AG08395 (cell line): ENCODE results near the gene PCDH9.
"Not testable (repeated sequence)": the region's sequence is repeated elsewhere in the genome, so short reads cannot be mapped to it uniquely, and the experiment has no call there.

ENCODE experiments used
- DNase-seq: peaks from one replicate; pipeline ENCODE4 v3.0.0; 2012; ENCODE audit warnings: mixed read lengths, low spot score

Gene PCDH9

DNA sequence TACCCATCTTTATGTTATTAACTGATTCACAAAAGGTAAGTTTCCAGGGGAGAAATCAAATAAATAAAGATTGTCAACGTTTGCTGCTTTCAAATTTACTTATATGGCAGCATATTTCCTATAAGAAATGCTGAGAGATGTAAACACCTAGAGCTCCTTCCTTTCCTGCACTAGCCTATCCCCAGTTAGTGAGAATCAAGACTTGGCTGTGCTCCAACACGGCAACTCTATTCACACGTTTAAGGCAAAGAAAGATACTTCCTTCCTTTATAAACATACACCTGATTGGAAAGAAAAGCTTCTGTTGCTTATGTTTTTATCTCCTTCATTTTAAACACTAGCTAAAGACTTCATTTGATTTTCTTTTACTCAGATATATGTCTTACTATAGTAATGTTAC lies 107.0 kb downstream of the PCDH9 start:
- DNase-seq: no peak

DNA sequence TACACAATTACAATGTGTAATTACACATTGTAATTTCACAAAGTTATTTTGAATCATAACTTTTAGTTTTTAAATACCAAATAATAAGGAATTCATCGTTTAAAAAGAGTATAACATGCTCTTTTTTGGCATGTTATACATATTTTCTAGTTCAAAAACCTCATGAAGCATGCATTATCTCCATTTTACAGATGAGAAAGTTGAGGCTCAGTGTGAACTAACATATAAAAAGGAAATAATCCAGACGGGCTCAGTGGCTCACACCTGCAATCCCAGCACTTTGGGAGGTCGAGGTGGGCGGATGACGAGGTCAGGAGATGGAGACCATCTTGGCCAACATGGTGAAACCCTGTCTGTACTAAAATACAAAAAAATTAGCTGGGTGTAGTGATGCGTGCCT lies 107.9 kb downstream of the PCDH9 start:
- no peak for DNase-seq

DNA sequence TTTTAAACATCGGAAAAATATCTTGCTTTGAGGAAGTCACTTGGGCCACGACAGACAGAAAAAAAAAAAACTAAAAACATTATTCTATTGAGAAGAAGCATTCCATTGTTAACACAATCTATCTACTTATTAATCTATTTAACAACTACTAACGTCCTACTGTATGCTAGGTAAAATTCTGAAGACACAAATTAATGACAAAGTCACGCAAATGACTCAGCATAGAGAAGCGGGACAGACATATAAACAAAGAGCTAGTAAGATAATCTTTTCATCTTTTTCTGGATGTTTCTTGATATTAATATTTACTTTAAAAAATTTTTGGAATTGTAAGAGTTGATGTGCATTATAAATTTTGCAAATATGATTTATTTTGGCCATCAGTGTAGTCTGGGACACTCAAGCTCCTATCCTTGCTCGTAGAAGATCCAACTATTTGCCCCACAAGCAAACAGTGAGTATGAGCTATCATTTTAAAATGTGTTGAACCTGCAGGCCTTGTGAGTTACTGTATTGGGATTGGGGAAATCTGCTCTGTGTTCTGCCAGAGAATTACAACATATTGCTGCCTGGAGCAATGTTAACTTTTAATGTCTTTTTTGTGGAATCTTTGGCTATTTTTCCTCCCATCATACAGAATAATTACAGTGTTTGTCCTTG lies 109.1 kb downstream of the PCDH9 start:
- DNase-seq: peak; percentile 1

DNA sequence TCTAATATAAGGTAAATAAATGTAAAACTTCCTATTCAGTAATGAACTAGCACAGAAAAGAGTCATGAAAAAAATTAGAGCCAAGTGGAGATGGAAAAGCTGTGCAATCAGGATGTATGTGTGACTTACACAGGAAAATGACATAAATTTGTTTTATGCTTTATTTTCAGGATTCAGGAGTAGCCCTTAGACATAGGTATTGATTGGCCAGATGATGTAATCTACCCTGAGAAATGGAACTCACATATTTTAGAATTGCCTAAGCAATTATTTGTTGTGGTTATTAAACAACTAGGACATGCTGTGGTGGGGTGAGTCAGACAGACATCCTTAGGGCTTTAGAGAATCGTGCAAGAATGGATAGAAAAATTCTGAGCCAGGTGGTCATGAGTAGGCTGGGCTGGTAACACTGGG lies 110.6 kb downstream of the PCDH9 start:
- DNase-seq: peak; percentile 62

DNA sequence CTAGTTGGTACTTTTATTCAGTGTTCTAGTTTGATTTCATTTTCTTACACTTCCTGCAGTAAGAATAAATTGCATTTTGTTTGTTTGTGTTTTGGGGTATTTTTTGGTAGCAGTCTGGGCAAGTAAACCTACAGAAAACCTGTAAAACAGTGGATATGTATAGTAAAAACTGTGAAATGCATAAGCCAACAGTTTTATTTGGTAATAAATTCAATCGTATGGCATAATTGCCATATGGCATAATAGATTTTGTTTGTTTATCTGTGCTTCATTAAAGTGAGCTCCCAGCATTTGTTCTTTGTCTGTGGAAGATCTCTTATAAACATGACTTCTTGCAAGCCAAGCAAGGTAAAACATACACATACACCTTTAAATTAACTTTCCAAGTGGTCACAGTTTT lies 111.9 kb downstream of the PCDH9 start:
- no peak for DNase-seq

DNA sequence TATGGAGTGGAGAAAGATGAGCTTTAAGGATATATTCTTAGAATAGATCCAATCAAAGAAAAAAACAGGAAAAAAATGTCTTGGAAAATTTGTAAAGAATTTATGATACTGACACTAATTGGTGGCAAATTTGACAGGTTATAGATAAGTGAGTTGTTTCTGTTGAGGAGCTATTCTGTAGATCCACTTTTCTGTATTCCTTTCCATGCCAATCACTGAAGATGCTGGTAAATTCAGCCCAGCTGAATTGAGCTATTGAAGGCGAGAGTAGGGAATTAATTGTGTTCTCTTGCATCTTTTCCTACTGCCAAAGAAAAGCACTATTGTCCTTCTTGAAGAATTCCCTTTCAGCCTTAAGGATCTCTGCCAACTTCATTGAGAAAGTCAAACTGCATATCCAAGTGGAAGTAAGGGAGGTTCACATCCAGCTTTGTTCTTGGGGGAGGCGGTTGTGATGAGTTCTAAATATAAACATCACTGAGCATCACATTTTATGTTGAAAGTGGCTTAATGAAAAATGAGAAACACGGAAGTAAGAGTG lies 113.1 kb downstream of the PCDH9 start:
- no peak for DNase-seq

DNA sequence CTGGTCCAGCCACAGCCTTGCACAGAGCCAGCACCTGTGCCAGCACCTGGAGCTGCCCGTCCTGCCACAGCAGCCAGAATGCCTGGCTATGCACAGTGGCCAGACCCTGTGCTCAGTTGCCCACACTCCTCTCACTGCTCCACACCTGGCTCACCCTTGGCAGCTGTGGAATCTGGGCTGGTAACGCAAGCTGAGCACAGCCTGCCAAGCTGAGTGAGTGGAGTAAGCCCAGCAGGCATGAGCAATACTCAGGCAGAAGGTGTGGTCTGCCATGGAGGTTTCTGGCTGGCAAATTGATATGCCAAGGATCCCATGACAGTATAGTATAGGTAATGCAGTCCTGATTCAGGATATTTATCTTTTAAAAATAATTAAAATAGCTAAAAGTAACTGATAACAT lies 122.2 kb downstream of the PCDH9 start:
- DNase-seq: no peak

DNA sequence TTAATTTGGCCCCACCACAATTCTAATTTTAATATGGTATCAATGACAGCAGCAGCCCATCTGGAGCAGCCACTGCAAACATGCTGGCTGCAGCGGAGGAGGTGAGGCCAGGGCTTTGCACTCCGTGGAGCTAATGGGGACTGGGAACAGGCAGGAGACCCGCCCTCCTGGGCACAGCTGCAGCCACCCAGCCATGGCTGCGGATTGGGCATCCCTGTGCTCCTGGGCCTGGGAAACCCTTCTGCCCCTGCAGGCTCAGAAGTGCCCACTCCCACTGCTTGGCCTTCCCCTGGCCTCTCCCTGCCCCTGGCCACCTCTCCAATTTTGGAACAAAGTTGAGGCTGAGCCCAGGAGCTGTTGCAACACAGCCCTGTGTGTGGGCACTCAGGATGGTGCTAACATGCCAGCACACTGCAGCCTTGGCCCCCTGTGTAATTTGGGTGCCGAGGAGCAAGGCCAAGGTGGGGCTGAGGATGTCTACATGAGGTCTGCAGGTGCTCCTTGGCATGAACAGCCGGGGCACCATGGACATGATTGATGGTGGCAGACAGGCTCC lies 123.6 kb downstream of the PCDH9 start:
- DNase-seq: no peak

DNA sequence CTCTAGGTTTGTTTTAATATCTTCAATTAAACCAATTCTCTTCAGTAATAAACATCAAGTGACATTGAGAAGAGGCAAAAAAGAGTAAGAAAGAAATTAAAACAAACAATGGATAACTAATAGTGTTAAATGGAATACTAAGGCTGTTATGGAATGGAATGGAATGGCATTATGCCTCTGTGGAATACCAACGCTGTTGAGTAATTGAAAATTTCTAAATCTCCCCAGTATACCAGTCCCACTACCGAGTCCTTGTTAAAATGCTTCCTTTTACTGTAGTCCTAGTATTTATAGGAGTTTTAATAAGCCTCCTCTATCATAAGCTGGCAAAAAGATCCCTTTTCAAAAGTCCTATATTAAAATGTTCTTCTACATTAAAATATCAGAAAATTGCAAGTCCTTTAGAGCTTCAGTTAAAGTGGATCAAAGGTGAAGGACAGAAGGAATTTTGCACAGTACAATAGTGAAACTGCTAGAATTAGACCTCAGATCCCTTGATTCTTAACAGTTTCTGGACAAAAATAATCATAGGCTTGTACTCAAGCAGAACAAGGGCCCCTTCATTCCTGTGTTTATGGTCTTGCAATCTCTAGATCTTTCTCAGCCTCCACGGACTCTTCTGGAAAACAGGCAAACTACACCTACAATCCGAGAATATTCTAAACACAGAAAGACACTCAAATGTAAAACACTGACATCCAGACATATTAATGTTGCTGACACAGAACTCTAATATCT lies 128.2 kb downstream of the PCDH9 start:
- DNase-seq: no peak

DNA sequence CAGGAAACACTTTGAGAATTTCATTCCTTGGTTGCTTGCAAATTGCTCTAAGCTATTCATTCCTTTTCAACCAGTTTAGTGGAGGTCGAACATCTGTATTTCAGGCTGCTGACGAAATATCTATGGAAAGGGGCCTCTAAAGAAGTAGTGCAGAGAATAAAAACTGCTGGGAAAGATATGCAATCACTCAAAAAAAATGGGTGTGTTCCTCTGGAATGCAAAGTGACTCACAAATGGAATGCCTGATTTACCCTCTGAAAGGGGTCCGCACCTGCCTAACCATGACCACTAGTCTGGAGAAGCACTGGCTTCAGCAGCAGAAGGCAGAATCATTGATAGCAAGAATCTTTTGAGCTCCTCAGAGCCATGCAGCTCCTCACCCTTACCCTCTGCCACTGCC lies 129.4 kb downstream of the PCDH9 start:
- no peak for DNase-seq

DNA sequence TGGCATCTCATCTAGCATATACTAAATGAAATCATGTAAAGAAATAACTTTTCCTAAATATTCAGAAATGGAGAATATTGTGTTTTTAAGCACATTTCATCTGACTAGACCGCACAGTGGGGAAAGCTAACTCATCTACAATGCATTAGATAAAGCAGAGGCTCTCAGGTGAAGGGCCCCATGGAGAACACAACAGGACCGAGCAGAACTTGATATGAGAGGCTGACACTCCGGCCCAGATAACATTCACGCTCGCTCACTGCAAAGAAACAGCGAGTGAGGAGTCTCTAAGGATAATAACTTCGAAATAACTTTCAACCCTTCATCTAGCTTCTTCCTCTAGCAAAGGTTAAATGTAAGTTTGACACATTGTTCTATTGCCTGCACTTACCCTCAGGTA lies 130.6 kb downstream of the PCDH9 start:
- DNase-seq: no peak

DNA sequence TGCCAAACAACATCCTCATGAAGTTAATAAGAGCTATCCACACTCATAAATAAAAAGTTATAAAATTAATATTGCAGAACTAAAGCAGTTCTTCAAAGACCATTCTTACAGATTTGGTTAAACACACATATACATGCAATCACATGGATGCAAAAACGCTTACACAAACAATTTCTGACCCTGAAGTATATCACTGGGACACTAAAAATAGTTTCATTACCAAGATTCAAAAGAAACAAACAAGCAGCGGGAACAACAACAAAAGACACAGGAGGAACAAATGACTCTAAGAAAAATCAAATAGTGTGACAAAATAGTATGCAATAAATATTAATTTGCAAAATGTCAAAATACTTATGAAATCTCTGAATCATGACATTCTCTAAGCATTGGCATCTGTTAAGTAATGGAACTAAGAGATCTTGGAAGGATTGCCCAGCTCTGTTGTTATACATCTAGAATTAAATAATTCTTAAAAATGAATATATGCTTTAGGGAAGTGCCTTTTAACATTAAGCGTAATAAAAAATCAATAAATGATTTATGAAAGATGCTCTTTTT lies 132.2 kb downstream of the PCDH9 start:
- DNase-seq: no peak

DNA sequence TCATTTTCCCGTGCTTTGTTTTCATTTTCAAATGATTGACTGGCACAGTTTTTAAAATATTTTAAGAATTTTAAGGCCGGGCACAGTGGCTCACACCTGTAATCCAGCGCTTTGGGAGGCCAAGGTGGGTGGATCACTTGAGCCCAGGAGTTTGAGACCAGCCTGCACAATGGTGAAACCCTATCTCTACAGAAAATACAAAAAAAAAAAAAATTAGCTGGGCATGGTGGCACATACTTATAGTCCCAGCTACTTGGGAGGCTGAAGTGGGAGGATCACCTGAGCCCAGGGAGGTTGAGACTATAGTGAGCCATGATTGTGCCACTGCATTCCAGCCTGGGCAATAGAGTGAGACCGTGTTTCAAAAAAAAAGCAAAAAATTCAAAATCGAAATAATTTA lies 133.2 kb downstream of the PCDH9 start:
- DNase-seq: not testable (repeated sequence)

DNA sequence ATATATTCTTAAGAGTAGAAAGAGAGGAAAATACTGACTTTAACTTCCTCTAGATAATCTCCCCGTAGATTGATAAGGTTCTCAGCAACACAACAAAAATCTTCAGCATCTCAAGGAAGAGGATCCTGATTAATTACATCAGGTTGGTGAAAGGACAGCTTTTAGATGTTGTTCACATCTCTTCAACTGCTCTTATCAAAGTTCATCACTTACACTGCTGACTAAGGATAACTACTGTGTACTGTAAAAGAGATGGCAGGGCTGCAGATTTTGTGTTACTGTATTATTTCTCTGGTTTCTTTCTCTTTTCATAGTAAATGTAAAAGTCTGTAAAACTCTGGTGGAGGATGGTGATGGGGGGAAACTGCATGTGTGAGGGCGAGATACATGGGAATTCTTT lies 133.7 kb downstream of the PCDH9 start:
- no peak for DNase-seq

DNA sequence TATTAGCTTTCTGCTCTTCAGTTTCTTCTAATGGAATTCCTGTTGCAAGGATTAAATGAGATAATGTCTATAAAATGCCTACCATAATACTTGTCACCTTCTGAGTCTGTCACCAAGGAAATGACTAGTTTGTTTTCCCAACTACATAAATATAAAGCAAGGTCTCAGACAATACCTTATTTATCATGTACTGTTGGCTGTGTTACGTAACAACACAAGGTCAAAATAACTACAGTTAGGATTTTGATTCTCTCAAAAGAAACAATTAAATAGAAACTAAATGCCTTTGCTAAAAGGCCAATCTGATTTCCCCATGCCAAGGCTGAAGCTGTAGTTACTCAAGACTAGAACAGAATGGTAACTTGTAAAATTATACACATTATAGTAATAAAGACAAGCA lies 134.5 kb downstream of the PCDH9 start:
- DNase-seq: no peak

DNA sequence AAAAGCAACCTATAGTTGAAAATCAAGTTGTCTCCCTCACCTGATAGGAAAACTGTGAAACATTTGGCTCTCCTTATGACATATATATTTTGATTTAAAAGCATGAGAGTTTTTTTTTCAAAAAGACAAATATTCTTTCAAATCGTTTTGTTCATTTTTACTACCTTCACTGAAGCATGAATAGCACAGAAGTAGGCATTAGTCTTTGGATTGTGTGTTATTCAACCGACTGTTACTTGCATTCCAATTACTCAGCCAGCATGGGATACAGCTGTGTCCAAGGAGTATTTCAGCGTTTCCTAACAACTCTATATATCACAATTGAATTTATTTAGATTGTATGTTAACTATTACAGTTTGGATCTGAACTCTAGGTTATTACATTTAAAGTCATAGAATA lies 135.2 kb downstream of the PCDH9 start:
- DNase-seq: no peak

DNA sequence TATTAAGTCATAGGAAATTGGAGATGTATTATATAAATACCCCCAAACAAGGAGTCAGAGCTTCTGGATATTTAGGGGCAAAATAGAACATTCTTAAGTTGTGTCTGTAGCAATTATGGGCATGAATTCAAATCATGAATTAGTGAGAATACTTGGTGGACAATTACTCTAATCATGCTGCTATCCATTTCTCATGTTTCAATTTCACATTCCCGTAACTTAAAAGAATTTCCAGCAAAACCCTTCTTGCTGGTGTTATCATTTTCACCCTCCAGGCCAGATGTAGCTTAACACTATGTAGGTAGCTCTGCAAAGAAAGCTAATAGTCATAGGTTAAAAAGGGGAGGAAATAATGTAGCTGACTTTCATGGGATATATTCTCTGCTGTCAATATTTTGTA lies 136.1 kb downstream of the PCDH9 start:
- DNase-seq: no peak

DNA sequence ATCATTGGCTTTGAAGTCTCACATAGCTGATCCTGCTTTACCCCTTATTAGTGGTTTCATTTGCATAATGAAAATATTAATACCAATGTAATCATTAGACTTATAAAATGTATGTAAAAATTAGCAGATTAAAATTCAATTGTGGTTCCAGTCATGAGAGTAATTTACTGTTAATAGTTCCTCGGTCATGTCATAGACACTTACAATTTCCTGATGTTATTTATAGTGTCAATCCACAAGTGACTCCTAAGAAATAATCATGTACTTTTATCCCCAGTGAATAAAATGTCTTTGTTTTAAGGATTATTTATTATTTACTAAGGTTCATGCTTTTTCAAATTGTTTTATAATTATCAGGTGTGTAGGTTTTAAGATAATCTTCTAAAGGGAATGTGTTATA lies 138.5 kb downstream of the PCDH9 start:
- DNase-seq: no peak

DNA sequence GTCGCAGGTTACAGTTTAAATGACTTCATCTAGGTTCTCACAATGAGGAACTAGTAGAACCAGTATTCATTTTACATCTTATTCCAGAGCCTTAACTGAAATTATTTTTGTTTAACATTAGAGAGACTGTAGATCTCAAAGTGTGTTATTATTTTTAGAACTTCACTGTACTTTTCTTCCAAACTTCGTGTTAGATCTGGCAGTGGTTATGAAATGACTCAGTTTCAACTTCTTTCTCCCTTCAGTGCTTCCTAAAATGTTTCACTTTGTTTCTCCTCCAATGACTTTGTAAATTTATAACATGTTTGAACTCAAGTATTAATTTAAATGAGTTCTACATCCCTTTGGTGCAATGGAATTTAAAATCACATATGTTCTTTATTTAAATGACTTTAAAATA lies 139.3 kb downstream of the PCDH9 start:
- DNase-seq: no peak

DNA sequence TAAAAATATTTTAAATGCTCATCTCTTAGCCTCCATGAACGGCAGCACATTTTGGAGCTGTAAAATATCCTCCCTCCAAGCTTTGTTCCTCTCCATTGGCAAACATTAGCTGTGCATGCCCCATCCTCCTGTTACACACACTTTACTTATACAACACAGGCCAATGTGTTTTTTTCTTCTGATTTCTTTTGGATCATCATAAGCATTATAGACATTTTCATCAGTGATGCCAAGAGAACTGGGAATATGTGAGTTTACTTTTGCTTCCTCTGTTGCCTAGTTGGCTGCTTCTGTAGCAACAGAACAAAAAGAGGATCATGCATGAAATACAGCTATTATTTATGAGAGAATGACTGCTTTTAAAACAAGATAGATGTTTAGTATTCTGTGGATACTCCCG lies 142.6 kb downstream of the PCDH9 start:
- no peak for DNase-seq

DNA sequence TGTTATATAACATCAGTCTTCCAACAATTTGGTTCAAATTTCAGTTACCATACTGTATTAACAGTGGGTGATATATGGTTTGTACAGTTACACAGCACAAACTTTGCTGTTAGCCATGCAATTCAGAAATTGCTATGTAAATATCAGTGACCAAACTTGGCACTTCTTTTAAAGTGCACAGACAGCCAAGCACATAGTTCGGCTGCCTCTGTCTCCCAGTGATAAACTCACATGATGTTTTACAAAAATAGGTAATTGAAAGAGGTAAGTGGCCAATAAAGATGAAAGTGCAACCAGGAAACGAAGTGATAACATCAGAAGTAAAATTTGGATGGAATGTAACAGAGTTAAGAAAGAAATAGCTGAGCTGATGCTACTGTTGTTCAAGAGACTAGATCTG lies 143.9 kb downstream of the PCDH9 start:
- no peak for DNase-seq

DNA sequence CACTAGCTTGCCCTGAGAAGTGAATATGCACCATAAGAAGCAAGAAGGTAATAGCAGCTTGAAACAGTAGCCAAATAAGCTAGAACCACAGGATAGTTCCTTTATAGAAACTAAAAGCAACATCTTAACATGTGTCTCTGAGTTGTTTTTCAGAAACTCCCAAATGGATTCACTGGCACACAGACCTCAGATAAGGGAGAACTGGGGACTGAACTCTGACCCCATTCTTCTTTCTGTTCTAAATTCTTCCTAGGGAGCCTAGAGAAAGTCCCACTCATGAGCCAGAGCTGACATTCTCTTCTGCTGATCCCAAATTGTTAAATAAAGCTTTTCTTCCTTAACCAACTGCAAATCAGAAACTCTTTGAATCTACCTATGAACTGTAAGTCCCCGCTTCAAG lies 146.1 kb downstream of the PCDH9 start:
- no peak for DNase-seq

DNA sequence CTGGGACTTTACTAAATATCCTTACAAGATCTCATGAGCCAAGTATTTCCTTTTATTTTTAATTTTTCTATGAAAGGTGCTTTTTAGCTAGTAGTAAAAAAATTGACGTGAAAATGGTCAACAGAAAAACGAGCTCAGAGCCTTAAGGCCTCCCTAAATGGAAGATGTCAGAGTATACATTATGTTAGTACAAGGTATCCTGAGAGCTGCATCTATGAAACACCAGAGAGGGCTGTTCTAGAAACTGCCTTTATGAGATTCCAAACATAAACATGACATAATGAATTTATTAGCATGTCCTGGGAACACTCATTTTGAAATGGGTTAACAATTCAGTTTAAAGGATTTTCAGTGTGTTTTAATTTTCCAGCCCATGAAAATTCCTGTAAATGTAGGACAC lies 146.6 kb downstream of the PCDH9 start:
- no peak for DNase-seq
